Measurements from ENCODE around the gene PCYT2. TPM values are rescaled to one million over a fixed set of nuclear protein-coding genes. Genes with fewer than 3 reads are reported as not detected.
"Not testable (repeated sequence)": the region's sequence is repeated elsewhere in the genome, so short reads cannot be mapped to it uniquely, and the experiment has no call there.

The PCYT2 gene
- total RNA-seq, 2 donors from 2014 or later = 47.5 to 71.6 TPM

GRCh38 chr17:81920612-81921536 is 9.7 kb upstream of the PCYT2 start:
- no peak for DNase-seq
- intact Hi-C loops (cut with DNase I) = no loop called here
- no peak for TF ChIP-seq CTCF (IDR thresholded peaks at IDR 0.05)
- peaks cover 37% of the 10 kb centered on the region for H3K4me1 ChIP-seq
- no peaks in the 10 kb centered on the region for H3K36me3 ChIP-seq
- H3K27ac ChIP-seq = no peak overlapping the region
- H3K4me3 ChIP-seq = no peak overlapping the region
- H3K9me3 ChIP-seq = no peaks in the 10 kb centered on the region
- no peaks in the 10 kb centered on the region for H3K27me3 ChIP-seq
- no peak overlapping the region for H3K9ac ChIP-seq (ENCODE audit: low read depth in 2 of 2, low read length in 2 of 2)

GRCh38 chr17:81918832-81919545 is 7.8 kb upstream of the PCYT2 start:
- Histone ChIP-seq H3K4me1 (peaks cover 25% of the 10 kb centered on the region), H3K9me3 (no peaks in the 10 kb centered on the region)
- peak; percentile 84 for DNase-seq

DNA sequence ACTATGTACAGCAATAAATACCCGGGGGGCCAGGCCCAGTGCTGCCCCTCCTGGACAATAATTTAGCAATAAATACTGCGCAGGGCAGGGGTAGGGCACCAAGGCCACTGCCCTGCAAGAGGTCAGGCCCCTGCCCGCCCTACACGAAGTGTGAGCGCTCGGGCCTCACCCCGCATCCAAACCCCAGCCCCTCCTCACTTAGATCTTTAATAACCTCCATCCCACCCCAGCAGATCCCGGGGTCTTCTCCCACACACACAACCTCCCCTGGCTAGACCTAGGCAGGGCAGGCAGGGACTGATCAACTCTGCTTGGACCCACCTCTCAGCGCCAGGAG is 7.1 kb upstream of the PCYT2 start:
- DNase-seq; intact Hi-C loops (cut with DNase I); H3K27me3 ChIP-seq; H3K9me3 ChIP-seq: not testable (repeated sequence)
- Histone ChIP-seq H3K27ac (peak overlapping the region; percentile 88), H3K4me1 (peaks cover 20% of the 10 kb centered on the region), H3K36me3 (peaks cover 12% of the 10 kb centered on the region), H3K9ac (ENCODE audit: low read depth in 2 of 2, low read length in 2 of 2) (peak overlapping the region in 1 of 2 donors; percentile 71), H3K4me3 (peak overlapping the region; percentile 86)

More at GRCh38 chr17:81918832-81919545, 7.8 kb upstream of the PCYT2 start:
- Histone ChIP-seq H3K27ac (peak overlapping the region; percentile 88), H3K36me3 (peaks cover 6% of the 10 kb centered on the region), H3K27me3 (no peaks in the 10 kb centered on the region), H3K9ac (ENCODE audit: low read depth in 2 of 2, low read length in 2 of 2) (peak overlapping the region; percentile 8 to 71), H3K4me3 (no peak overlapping the region)
- TF ChIP-seq CTCF (IDR thresholded peaks at IDR 0.05) = no peak
- intact Hi-C loops (cut with DNase I) = no loop called here

DNA sequence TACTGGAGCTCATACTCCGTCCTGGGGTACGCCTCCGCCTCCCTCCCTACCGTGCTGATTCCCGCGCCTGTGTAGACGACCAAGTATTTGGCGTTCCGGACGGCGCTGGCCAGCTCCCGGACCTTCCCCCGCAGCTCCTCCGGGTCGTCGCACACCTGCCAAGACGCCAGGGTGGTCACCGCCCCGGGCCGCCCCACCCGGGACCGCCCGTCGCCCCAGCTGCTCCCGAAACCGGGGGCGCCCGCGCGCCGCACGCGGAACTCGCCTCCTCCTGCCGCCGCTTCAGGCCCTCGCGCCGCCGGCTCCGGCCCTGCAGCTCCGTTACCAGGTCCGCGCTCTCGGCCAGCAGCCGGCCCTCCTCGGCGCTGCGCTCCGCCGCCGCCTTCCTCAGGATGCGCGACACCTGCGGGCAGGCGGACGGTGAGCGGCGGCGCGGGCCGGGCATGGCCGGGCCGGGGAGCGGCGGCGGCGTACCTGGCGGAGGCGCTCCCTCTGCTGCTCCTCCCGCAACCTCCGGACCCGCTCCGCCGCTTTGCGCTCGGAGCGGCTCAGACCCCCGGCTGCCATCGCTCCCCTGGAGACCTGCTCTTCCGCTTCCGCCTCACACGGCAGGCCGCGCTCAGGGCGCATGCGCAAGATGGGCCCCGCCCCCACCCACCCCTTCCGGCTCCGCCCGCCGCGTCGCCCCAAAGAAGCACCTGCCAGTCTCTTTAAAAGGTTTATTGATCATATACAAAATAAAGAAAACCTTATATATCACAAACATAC is 6.5 kb upstream of the PCYT2 start, which contains the start of gene SIRT7:
Gene SIRT7 (minus strand): TSS at position 612 of the 768 bp plus-strand sequence. CDS start 45 bp downstream, at position 567.
- H3K9ac ChIP-seq (ENCODE audit: low read depth in 2 of 2, low read length in 2 of 2) = peak within 1 kb of the TSS; percentile 79 to 90
- no peak for TF ChIP-seq CTCF (IDR thresholded peaks at IDR 0.05)
- no peaks in the 10 kb centered on the region for H3K27me3 ChIP-seq
- peaks cover 20% of the 10 kb centered on the region for H3K4me1 ChIP-seq
- H3K9me3 ChIP-seq = no peaks in the 10 kb centered on the region
- DNase-seq = peak; percentile 79
- intact Hi-C loops (cut with DNase I) = no loop called here
- peak within 1 kb of the TSS; percentile 86 for H3K4me3 ChIP-seq
- peak within 1 kb of the TSS; percentile 88 for H3K27ac ChIP-seq
- H3K36me3 ChIP-seq = peaks cover 13% of the 10 kb centered on the region

DNA sequence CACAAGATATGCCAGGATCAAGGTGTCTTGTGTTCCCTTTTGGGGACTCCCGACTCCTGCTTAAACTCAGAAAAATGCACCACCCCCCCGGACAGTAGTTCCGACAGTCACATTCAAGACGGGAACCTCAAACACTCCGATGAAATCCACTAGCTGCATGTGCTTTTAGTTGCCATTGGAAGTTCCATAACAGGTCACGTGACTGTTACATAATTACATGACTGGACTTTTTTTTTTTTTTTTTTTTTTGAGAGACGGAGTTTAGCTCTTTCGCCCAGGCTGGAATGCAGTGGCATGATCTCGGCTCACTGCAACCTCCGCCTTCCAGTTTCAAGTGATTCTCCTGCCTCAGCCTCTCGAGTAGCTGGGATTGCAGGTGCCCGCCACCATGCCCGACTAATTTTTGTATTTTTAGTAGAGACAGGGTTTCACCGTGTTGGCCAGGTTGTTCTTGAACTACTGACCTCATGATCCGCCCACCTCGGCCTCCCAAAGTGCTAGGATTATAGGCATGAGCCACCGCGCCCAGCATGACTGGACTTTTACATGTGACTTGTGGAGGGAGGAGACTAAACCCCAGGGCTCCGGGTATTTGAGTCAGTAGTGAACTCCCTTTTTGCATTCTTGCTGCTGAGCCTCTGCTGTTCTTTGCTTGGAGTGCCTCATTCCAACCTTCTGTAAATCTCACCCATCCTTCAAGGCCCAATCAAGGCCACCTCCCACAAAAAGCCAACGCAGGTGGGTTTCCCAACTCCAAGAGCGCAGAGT is 5.2 kb upstream of the PCYT2 start:
- Histone ChIP-seq H3K9me3 (no peaks in the 10 kb centered on the region), H3K9ac (ENCODE audit: low read depth in 2 of 2, low read length in 2 of 2) (peak overlapping the region; percentile 79 to 90), H3K27me3 (no peaks in the 10 kb centered on the region), H3K4me1 (peaks cover 20% of the 10 kb centered on the region), H3K4me3 (peak overlapping the region; percentile 86), H3K27ac (peak overlapping the region; percentile 57), H3K36me3 (peaks cover 13% of the 10 kb centered on the region)
- intact Hi-C loops (cut with DNase I) = no loop called here
- DNase-seq = peak; percentile 75
- no peak for TF ChIP-seq CTCF (IDR thresholded peaks at IDR 0.05)
